Nucleus accumbens (tissue), 56 donors: Measurements from ENCODE around the gene TOR1B.
A peak's percentile ranks its signal among the peaks of the same experiment; 100 is the strongest.
"Not testable (repeated sequence)": the region's sequence is repeated elsewhere in the genome, so short reads cannot be mapped to it uniquely, and the experiment has no call there.

ENCODE experiments used
- DNase-seq, 56 donors: peaks; one replicate each; lab custom pipeline; 2025; lab: John Stamatoyannopoulos, UW

TOR1B gene, protein sequence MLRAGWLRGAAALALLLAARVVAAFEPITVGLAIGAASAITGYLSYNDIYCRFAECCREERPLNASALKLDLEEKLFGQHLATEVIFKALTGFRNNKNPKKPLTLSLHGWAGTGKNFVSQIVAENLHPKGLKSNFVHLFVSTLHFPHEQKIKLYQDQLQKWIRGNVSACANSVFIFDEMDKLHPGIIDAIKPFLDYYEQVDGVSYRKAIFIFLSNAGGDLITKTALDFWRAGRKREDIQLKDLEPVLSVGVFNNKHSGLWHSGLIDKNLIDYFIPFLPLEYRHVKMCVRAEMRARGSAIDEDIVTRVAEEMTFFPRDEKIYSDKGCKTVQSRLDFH

DNA sequence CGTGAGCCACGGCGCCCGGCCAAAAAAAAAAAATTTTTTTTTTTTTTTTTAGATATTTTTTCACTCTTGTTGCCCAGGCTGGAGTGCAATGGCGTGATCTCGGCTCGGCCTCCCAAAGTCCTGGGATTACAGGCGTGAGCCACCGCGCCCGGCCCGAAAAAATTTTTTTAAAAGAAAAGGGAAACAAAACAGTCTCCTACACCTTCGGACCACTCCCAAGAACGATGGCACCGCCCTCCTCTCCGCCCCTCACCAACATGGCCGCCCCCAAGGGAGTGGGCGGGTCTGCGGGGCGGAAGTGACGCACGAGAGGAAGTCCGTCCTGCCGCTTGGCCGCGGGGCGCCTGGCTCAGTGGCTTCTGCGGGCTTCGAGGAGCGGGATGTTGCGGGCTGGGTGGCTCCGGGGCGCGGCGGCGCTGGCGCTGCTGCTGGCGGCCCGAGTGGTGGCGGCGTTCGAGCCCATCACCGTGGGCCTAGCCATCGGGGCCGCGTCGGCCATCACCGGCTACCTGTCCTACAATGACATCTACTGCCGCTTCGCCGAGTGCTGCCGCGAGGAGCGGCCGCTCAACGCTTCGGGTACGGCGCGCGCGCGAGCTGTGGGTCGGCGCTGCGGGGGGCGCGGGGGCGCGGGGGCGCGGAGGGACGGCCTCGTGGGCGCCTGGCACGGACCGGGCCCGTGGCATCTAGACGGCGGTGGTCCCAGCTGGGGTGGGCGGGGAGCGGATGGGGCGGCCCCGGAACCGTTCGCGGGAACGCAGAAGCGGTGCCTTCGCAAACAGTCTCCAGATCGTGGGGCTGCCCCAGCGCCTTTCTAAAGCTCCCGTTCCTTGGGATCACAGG lies at the start of gene TOR1B:
Gene TOR1B (plus strand): TSS at position 352 of the 843 bp plus-strand sequence. CDS start 29 bp downstream, at position 381.
- DNase-seq: peak in 55 of 56 donors; percentile 52 to 96 (median 87)

DNA sequence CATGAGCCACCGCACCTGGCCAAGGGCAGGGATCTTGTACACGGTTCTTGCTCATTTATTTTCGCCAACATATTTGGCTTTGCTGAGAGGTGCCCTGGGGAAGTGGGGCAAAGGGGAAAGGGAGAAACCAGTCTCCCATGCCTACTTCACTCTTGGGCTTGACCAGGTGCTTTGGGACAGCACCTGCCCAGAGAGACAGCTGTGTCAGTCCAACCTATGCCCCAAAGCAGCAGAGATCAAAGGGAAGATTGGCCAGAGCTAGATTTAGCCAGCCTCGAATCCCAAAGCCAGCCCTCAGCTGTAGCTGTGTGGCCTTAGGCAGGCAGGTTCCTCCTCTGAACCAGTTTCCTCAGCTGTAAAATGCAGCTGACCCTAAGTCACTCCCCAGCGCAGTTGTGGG lies 47.8 kb upstream of the TOR1B start:
- DNase-seq: no peak

DNA sequence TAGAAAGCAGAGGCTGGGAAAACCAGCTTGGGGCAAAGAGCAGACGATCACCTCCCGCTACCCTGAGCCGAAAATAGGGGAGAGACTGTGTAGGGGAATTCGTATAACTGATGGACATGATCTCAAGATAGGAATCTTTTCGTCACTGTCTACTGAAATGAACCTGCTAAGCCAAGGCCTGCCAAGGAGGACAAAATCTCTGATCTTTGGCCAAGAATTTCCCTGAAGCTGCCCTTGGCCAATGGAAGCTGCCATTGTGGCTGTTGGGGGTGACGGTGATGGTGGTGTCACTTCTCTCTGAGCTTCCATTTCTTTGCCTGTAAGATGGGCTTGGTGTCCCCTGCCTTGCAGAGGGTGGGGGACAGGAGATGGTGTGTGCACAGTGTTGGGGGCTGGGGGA lies 46.8 kb upstream of the TOR1B start:
- DNase-seq: no peak

DNA sequence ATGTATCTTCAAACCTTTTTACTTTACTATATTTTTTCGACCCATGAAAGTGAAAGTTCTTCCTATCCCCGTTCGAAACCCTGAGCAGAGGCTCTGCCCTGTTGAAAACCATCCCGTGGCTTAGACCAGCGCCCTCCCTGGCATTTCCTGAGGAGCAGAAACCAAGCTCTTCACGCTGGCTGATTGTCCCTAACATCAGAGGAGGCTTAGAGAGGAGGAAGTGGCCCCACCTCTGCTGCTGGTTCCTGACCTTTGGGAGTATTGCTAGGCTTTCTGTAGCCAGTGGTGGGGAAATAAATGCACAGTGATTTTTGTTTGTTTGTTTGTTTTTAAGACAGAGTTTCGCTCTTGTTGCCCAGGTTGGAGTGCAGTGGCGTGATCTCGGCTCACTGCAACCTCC lies 45.9 kb upstream of the TOR1B start:
- no peak for DNase-seq

DNA sequence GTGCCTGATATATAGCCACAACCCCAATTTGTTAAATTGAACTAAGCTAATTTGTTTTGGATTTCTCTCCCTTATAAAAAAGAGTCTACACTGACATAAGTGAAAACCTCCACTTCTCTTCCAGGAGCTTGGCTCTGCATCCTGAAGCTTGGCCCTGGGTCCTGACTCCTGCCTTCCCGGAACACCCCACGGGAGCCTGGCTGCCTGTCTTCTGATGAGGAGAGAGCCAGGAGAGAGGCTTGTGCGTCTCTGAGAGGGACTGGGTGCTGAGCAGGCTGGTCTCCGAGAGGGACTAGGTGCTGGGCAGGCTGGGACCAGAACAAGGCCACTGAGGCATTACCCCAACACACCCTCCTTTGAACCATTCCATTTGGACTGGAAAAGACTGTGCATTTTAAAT lies 43.7 kb upstream of the TOR1B start:
- DNase-seq: no peak

DNA sequence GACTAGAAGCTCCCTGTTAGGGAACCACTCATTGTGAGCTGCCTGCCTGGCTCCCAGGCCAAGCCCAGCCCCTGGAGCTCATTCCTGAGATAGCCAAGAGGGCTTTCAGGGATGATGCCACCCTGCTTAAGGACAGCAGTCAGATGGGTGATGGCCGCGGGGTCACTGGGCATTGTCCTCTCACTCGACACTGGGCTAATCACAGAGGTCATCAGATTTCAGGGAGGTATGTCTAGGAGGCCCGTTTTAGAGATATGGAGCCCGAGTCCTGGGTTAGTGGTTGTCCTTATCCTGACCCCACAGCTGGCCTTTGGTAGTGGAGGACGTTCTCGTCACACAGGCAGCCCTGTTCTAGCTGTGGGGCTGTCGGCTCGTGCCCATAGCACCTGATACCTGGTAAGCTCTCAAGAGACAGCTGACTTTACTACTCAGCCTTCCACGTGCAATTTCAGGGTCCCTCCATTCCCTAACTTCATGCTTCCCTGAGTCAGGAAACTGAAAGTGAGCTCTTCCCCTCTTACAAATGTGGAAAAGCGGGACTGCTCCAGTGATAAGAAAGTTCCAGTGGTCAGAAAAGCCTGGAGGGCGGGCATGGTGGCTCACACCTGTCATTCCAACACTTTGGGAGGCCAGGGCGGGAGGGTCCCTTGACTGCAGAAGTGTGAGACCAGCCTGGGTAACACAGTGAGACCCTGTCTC lies 43.0 kb upstream of the TOR1B start:
- DNase-seq: no peak

DNA sequence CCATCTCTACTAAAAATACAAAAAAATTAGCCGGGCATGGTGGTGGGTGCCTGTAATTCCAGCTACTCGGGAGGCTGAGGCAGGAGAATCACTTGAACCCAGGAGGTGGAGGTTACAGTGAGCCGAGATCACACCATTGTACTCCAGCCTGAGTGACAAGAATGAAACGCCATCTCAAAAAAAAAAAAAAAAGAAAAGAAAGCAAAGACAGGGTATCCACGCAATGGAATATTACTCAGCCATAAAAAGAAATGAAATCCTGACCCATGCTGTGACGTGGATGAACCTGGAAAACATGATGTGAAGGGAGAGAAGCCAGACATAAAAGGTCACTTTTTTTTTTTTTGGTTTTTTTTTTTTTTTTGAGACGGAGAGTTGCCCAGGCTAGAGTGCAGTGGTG lies 42.2 kb upstream of the TOR1B start:
- not testable (repeated sequence) for DNase-seq

DNA sequence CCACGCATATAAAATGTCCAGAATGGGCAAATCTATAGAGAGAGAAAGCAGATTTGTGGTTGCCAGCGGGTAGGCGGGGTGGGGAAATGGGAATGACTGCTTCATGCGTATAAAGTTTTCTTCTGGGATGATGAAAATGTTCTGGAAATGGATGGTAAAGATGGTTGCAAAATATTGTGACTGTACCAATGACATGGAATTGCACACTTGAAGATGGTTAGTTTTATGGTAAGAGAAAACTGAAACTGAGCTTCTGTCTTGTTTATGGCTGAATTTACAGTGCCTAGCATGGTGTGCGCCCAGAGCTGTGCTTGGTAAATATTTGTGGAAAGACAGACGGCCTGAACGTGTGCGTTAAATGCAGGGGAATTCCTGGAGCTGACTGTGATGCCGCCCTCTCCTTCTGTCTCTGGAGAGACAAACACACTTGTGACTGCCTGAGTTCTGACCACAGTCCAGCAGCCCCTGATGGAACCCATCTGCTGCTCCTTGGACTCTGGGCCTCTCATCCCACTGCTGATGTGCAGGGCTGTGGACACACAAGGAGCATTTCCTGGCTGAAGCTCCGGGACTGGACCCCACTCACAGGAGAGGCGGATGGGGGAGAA lies 41.6 kb upstream of the TOR1B start:
- no peak for DNase-seq

DNA sequence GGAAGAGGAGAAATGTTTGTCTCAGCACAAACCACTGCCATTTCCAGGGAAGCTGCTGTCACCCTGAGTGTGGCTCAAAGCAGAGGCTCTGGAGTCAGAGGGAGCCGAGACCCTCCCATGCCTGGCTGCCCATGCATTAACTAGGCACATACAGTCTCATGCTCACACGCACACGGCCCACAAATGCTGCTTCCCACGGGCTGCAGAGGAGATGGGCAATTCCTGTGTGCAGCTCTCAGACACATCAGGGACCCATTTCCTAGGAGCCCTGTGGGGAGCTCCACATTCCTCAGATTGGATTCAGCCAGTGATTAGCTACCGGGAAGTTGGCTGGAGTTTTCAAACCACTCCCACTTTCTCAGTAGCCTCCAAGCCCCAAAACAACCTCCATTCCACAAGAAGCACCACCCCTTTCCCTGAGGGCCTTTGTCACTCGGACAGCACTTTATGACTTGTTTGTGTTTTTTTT lies 41.0 kb upstream of the TOR1B start:
- DNase-seq: no peak

DNA sequence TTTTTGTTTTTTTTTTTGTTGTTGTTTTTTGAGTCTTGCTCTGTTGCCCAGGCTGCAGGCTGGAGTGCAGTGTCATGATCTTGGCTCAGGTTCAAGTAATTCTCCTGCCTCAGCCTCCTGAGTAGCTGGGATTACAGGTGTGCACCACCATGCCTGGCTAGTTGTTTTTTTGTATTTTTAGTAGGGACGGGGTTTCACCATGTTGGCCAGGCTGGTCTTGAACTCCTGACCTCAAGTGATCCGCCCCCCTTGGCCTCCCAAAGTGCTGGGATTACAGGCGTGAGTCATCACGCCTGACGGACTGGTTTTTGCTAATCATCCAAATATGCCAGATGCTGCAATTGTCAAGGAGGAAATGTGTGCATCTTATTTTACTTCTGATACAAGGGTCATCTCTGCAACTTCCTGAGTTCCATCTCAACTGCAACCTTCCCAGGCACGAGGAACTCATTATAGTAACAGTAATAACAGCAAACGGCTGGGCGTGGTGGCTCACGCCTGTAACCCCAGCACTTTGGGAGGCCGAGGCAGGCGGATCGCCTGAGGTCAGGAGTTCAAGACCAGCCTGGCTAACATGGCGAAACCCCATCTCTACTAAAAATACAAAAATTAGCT lies 40.5 kb upstream of the TOR1B start:
- DNase-seq: not testable (repeated sequence)

DNA sequence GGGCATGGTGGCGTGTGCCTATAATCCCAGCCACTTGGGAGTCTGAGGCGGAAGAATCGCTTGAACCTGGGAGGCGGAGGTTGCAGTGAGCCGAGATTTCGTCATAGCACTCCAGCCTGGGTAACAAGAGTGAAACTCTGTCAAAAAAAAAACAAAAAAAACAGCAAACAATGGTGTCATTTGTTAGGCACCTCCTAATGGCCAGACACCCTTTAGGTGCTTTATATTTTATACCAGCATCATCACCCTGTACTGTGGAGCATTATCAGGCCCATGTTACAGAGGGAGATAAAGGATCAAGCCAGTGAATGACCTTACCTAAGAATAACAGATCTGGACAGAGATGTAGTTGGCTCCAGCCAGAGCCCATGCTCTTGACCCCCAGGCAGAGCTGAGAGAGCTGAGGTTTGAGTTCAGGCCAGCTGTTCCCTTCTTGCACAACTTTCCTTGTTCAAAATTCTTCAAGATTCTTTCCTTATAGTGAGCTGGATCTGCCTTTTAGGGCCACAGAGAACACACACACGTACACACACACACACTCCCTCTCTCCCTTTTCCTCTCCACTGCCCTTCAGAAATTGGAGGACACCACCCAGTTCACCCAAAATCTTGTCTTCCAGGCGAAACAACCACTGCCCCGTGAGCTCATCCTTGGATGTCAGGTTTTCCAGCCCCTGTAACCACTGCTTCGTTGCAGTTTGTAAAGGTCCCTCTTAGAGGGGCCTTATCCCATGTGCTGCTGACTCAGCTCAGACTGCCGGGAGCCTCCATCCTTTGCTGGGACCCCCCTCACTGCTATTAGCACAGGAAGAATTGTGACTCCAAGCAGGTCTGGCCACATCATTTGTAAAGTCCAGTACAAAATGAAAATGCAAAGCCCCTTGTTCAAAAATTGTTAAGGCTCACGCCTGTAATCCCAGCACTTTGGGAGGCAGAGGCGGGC lies 39.7 kb upstream of the TOR1B start:
- no peak for DNase-seq

DNA sequence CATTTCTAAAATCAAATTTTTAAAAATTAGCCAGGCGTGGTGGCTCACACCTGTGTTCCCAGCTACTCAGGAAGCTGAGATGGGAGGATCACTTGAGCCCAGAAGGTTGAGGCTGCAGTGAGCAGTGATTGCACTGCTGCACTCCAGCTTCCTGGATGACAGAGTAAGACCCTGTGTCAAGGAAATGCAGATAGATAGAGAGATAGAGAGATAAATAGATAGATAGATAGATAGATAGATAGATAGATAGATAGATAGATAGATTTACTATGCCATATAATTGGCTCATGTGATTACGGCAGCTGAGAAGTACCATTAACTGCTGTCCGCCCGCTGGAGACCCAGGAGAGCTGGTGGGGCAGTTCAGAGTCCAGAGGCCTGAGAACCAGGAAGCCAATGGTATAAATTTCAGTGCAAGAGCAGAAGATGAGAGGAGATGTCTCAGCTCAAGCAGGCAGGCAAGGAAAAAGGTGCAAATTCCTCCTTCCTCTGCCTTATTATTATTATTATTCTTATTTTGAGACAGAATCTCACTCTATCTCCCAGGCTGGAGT lies 37.1 kb upstream of the TOR1B start:
- no peak for DNase-seq

DNA sequence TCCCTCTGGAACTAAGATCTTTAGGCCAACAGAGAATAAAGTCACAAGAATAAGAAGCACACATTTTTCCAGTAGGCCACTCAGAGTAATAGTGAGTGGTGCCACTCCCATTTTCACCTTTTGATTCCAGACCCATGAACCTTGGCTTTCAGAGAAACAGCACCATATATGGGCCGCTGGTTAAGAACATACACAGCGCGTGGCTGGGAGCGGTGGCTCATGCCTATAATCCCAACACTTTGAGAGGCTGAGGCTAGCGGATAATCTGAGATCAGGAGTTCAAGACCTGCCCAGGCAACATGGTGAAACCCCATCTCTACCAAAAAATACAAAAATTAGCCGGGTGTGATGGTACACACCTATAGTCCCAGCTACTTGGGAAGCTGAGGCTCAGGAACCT lies 34.5 kb upstream of the TOR1B start:
- no peak for DNase-seq

DNA sequence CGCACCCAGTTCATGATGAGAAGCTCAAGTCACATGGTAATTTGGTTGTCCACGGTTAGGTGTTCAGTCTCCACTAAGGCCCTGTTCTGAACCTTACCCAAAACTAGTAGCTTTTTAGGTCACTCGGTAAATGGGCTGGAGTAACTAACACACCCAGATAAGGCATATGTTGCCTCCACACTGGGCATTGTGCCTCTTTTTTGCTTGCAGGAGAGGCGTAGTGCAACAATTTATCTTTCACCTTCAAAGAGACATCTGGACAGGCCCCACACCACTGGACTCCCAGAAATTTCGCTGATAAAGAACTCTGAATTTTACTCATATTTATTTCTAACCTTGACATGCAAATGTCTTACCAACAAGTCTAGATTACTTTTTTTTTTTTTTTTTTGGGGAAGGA lies 33.3 kb upstream of the TOR1B start:
- DNase-seq: no peak

DNA sequence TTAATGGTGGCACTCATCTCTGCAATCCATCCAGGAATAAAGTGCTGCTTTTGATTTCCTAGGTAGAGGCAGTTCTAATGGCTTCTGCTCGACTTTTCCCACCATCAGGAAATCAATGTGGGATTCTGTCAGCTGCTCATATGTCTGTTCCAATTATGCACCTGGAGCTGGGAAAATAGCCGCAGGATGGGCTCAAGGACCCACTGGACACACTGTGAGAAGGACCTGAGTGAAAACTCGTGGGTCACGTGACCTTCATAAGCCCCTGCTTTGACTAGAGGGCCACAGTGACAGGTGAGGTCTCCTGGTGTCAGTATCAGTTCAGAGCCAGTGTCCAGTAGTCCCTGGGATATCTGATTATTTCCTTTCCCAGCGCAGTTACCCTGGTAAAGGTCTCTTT lies 32.2 kb upstream of the TOR1B start:
- no peak for DNase-seq

DNA sequence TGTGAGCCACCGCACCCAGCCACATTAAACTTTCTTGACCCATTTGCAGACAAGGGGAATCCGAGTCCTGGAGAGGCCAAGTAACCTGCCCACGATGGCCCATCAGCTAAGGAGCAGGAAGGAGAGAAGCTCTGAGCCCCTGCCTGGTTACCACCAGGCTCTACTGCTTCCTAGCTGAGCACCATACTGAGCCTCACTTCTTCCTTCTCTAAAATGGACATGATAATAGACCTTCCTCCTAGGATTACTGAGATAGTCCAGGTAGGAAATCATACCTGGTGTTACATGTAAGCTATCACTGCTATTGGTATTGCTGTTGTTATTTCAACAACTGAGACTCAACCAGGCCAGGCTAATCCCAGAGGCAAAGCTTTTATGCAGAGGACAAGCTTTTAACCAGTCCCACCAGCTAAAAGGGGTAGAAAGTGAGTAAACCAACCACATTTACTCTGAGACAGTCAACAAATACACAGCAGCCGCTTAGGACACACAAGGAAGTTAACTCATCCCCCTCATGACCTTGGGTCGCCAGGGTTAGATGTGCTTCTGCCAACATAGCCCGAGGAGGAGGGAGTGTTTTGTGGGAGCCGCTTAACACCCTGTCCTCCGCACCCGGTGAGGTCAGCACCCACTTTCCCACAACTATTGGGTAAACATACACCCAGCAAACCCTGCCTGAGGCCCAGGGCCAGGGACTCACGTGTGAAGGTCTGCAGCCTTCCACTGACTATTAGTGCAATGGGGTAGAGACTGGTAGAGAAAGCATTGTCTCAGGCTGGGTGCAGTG lies 29.5 kb upstream of the TOR1B start:
- DNase-seq: no peak

DNA sequence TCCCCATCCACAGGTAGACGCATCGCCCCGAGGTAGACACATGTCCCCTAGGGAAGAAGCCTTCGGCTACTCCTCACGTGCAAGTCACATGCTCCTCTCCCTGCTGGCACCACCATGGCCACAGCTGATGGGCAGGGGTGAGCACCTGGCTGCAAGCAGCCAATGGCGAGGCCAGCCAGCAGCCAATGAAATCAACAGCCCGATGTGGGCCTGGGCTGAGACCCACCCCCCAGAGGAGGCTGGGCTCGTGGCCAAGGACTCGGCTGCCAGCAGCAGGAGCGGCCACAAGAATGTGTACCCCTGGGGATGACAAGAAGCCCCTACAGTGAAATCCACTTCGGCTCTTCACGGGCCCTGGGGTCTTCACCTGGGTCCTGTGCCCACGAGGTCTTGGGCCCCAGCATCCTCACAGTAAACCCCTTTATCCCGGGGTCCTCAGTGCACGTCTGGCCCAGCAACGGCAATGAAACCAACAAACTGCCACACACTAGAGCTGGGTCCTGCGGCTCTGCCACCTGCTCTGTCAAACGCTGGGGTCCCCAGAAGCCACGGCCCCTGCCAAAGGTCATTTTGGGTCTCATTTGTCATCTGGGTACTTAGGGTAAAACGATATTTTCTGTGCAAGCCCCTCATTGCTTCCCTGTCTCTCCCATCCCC lies 28.1 kb upstream of the TOR1B start:
- DNase-seq: no peak

DNA sequence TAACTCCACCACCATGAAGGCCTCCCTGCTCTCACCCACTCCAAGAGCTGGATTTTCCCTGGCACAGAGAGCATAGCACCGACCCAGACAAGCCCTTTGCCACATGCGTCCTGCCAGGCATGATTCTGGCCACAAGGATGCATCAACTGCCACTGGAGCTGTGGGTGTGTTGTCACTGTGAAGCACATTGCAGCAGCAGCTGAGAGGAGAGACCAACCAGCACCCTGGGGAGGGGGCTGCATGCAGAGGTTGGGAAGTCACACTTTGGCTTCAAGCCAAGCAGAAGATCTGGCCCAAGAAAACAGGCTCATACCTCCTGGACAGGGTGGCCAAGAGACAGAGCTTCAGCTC lies 27.6 kb upstream of the TOR1B start:
- DNase-seq: no peak
